HG03460 (cell line): ENCODE measurements around the gene RERE.

Experiments
- ATAC-seq: cut with Tn5 transposase; IDR thresholded peaks from one replicate; pipeline ENCODE4 v1.9.1; 2021; ENCODE audit not compliant: unreplicated experiment

The RERE gene

GRCh38 chr1:8721679-8722324, 95.6 kb downstream of the RERE start:
- no peak for ATAC-seq

DNA sequence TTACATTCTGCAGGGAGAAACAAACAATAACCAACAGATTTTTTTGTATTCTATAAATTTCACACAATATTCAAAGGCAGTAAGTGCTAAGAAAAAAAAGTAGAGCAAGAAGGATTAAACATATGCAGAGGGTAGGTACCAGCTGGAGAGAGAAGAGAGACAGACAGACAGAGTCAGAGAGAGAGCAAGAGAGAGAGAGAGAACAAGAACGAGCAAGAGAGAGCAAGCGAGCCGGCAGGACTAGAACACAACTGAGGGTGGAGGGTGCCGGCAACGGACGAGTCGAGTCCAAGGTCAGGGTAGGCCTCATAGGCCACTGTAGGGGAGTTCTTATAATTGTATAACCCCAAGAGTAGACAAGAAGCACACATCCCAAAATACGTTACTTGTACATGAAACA, 97.1 kb downstream of the RERE start:
- ATAC-seq = no peak

GRCh38 chr1:8718850-8719361, 98.5 kb downstream of the RERE start:
- no peak for ATAC-seq

DNA sequence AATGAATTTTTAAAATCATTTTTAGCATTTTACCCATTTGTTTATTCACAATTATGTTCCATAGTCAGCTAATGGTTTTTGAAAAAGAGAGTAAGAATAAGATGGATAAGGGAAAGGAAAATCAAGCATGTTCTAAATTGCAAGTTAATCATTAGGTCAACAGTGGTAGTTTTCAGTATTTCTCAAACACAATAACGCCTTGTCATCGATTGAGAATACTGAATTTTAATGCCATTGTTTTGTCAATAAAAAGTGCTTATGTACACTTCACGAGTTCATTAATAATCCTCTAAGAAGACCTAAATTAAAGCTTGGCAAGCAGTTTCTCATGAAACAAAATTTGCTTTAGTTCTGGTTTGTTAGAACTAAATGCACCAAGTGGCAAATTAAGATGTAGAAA, 100.3 kb downstream of the RERE start:
- no peak for ATAC-seq

GRCh38 chr1:8716238-8716637, 101.2 kb downstream of the RERE start:
- no peak for ATAC-seq

GRCh38 chr1:8714173-8714572, 103.3 kb downstream of the RERE start:
- no peak for ATAC-seq

GRCh38 chr1:8712413-8713231, 104.8 kb downstream of the RERE start:
- no peak for ATAC-seq

DNA sequence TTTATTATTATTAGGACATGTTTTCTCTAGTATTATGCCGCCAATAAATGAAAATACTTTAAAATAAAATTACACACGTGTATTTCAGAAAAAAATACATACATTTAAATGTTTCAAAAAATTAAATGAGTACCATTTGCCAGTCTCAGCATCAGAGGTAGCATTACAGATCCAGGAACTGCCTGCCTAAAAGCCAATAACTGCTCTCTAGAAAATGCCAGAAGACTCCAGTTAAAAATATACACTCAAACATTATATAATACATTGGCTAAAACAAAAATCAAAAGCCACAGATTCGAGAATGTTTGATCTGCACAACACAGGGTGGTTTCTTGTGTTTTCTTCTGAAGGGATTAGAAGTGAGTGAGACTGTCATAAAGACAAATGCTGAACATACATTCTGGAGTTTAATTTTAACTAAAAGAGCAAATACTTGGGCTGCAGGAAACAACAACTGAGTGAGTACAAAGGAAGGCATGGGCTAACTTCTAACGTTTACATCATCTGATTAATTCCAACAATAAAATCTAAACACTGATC, 105.5 kb downstream of the RERE start:
- ATAC-seq = no peak

GRCh38 chr1:8711151-8711550, 106.3 kb downstream of the RERE start:
- ATAC-seq = no peak

DNA sequence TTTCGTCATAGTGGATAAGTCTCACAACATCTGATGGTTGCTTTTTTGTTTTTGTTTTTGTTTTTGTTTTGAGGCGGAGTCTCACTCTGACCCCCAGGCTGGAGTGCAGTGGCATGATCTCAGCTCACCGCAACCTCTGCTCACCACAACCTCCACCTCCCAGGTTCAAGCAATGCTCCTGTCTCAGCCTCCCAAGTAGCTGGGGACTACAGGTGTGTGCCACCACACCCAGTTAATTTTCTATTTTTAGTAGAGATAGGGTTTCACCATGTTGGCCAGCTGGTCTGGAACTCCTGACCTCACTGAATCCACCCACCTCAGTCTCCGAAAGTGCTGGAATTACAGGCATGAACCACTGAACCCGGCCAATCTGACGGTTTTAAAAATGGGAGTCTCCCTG, 109.2 kb downstream of the RERE start:
- ATAC-seq = no peak

GRCh38 chr1:8706995-8707396, 110.4 kb downstream of the RERE start:
- ATAC-seq = no peak

DNA sequence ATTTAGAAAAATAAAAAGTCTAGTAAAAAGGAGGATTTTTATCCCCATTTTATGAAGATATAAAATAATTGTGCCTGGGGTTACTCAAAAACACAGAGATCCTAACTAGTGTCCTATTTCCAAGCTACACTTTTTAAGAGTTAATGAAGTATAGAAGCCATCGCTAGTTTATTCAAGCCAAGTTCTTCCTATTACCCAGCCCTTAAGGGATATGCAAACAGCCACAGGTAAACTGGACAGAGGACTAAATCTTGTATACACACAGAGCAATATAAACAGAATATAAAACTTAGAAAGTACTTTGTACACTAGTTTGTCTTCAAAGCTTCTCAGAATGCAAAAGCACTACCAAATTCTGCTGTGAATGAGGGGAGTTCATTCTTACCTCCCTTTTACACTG, 111.1 kb downstream of the RERE start:
- ATAC-seq = no peak

DNA sequence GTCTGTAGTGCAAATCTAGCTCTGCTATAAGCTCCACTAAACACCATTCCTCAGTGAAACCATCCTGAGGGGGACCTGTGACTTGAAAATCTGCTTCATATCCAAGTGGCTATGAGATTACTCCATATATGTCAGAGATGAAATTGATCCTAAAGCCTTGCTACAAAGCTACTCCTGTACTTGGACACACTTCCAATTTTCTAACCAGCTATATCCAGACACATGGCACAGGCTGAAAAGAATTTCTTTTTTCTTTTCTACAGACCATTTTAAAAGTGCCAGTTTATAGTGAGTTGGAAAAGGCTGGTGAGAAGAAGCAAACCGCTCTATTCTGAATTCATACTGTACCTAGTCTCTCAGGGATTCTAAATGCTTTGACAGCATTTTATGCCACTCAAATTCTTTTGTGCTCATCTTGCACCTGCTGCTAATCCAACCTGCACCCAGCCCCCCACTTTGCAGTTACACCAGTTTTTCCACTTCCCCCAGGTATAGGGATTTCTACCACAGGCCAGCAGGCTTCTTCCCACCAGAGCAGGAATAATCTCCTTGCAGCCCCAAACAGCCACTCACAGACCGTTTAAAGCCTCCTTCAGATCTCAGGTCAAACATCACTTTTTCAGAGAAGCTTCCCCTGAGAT, 112.5 kb downstream of the RERE start:
- no peak for ATAC-seq

DNA sequence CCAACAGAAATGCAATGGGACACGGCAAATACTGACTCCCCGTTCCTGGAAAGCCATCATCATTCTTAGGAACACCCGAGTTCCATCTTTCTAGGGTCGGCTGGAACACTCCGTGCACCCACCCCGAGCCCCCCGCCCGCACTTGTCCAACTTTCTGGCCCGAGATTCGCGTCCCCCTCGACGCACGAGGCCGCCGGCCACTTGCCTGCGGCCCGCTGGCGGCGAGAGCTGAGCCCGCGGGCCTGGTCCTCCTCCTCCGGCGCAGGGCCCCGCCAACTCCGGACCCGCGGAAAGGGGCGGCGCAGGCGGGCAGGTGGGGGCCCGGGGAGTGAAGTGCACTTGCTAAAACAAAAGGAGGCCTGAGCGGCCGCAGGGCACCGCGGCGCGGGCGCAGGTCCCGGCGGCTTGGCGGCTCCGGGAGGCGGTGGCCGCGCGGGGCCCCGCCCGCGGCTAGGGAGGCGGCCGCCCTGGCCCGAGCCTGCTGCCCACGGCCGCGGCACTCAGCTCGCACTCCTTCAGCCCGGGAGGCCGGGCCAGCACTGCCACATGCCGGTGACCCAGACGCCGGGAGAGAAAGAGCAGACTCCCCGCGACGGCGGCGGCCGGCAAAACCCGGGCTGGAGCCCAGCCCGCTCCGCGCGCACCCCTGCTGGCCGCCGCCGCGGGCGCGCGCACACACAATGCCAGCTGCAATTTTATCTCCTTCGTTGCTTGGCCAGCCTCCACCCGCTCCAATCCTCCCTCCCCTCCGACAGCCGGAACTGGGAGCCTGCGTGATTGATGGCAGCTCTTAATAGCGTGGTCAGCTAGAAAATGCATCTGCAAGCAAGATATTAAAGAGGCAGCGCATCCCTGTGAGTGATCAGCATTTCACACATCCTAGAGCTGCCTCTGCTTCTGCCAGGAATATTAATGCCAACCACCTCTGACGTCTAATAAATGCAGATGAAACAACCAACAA, 114.3 kb downstream of the RERE start:
- peak; percentile 55 for ATAC-seq

- ATAC-seq = no peak
These were observed 115.0 kb downstream of the RERE start for GRCh38 chr1:8702472-8702849.

- no peak for ATAC-seq
These were observed 115.5 kb downstream of the RERE start for GRCh38 chr1:8701794-8702471.

- ATAC-seq = no peak
These were observed 117.8 kb downstream of the RERE start for GRCh38 chr1:8699679-8700078.

- ATAC-seq = no peak
These were observed 118.4 kb downstream of the RERE start for GRCh38 chr1:8698937-8699447.

GRCh38 chr1:8698012-8698630, 119.3 kb downstream of the RERE start:
- ATAC-seq = no peak
